Right atrium auricular region (tissue), 2 donors: ENCODE measurements around the gene CYP27C1. TPM values are rescaled to one million over a fixed set of nuclear protein-coding genes. Genes with fewer than 3 reads are reported as not detected.
A peak's percentile ranks its signal among the peaks of the same experiment; 100 is the strongest.

Experiments used
- DNase-seq: peaks from one replicate; pipeline ENCODE4 v3.0.0-alpha.2; 2019; ENCODE audit warnings: low spot score
- H3K27ac ChIP-seq, 2 donors: fragments of 200-600 bp; sonication (generic); 1 replicate in 1 of 2; 2 replicates in 1 of 2; pipeline ENCODE4 v1.5.1; 2016 to 2019
- H3K27me3 ChIP-seq, 2 donors: fragments of 200-600 bp; sonication (generic); one replicate each; pipeline versions ENCODE4 v1.5.1 to v1.6.0; 2017 to 2019
- H3K36me3 ChIP-seq: fragments of 200-600 bp; sonication (generic); one replicate; pipeline ENCODE4 v1.5.1; 2016
- H3K4me1 ChIP-seq, 2 donors: fragments of 200-600 bp; sonication (generic); one replicate each; pipeline versions ENCODE4 v1.5.1 to v1.6.0; 2017 to 2019
- H3K4me3 ChIP-seq, 2 donors: fragments of 200-600 bp; sonication (generic); 1 replicate in 1 of 2; 2 replicates in 1 of 2; pipeline ENCODE4 v1.5.1; 2017 to 2019; ENCODE audit warnings: mild to moderate bottlenecking in 1 of 2, moderate library complexity in 1 of 2
- H3K9me3 ChIP-seq, 2 donors: fragments of 200-600 bp; sonication (generic); one replicate each; pipeline ENCODE4 v1.5.1; 2019
- CTCF ChIP-seq, 2 donors: fragments of 200-600 bp; sonication (generic); IDR thresholded peaks; one replicate each; pipeline ENCODE4 v1.5.1; 2019; ENCODE audit warnings: antibody characterized with exemption in 2 of 2
- total RNA-seq, 2 donors: library from RNA; depleted of rRNA; stranded (reverse); fragments of >200 nt; gene quantifications; one replicate each; pipeline ENCODE4 v1.1.0, GENCODE V29; 2016

CYP27C1 gene
- under 1 TPM in 1 of 2 donors, not detected in 1; 0.24 TPM for total RNA-seq

GRCh38 chr2:127220102-127220767 is at the start of gene CYP27C1:
Gene CYP27C1, minus strand, starts transcription at chr2:127220299. Its CDS starts 29 bp downstream, at chr2:127220270.
- DNase-seq = no peak
- TF ChIP-seq CTCF (IDR thresholded peaks at IDR 0.05) = no peak
- H3K9me3 ChIP-seq = peaks cover 0 to 4% of the 10 kb centered on the region in 2 donors
- H3K27ac ChIP-seq = no peak within 1 kb of the TSS
- peak within 1 kb of the TSS; percentile 29 to 54 for H3K4me3 ChIP-seq
- H3K27me3 ChIP-seq = peaks cover 8 to 9% of the 10 kb centered on the region in 2 donors
- H3K36me3 ChIP-seq = no peaks in the 10 kb centered on the region
- H3K4me1 ChIP-seq = peaks cover 0 to 24% of the 10 kb centered on the region in 2 donors

GRCh38 chr2:127261804-127262406 is 41.8 kb upstream of the CYP27C1 start:
- H3K27ac ChIP-seq = no peak overlapping the region
- no peak for TF ChIP-seq CTCF (IDR thresholded peaks at IDR 0.05)
- no peaks in the 10 kb centered on the region for H3K27me3 ChIP-seq
- H3K4me3 ChIP-seq = no peak overlapping the region
- peak; percentile 26 for DNase-seq
- H3K4me1 ChIP-seq = no peaks in the 10 kb centered on the region
- H3K9me3 ChIP-seq = no peaks in the 10 kb centered on the region
- peaks cover 55% of the 10 kb centered on the region for H3K36me3 ChIP-seq

GRCh38 chr2:127259355-127259754 is 39.3 kb upstream of the CYP27C1 start:
- Histone ChIP-seq H3K4me3 (no peak overlapping the region), H3K27ac (no peak overlapping the region), H3K36me3 (peaks cover 59% of the 10 kb centered on the region), H3K27me3 (no peaks in the 10 kb centered on the region), H3K9me3 (no peaks in the 10 kb centered on the region), H3K4me1 (no peaks in the 10 kb centered on the region)
- DNase-seq = no peak
- no peak for TF ChIP-seq CTCF (IDR thresholded peaks at IDR 0.05)

- no peaks in the 10 kb centered on the region for H3K27me3 ChIP-seq
- TF ChIP-seq CTCF (IDR thresholded peaks at IDR 0.05) = no peak
- peaks cover 47% of the 10 kb centered on the region for H3K36me3 ChIP-seq
- H3K4me1 ChIP-seq = no peaks in the 10 kb centered on the region
- H3K4me3 ChIP-seq = no peak overlapping the region
- no peaks in the 10 kb centered on the region for H3K9me3 ChIP-seq
- H3K27ac ChIP-seq = no peak overlapping the region
- DNase-seq = no peak
Measured at GRCh38 chr2:127256866-127257265, 36.8 kb upstream of the CYP27C1 start.

- no peaks in the 10 kb centered on the region for H3K9me3 ChIP-seq
- H3K27me3 ChIP-seq = no peaks in the 10 kb centered on the region
- H3K4me3 ChIP-seq = no peak overlapping the region
- H3K4me1 ChIP-seq = no peaks in the 10 kb centered on the region
- no peak for DNase-seq
- H3K27ac ChIP-seq = no peak overlapping the region
- peaks cover 44% of the 10 kb centered on the region for H3K36me3 ChIP-seq
- no peak for TF ChIP-seq CTCF (IDR thresholded peaks at IDR 0.05)
Measured at GRCh38 chr2:127256381-127256780, 36.3 kb upstream of the CYP27C1 start.
